Gastrocnemius medialis (tissue), 4 donors: ENCODE results near the gene SLC43A2.
A peak's percentile ranks its signal among the peaks of the same experiment; 100 is the strongest.

Experiments used
- CTCF ChIP-seq, 5 experiments: fragments of 450-650 bp in 3 of 5; fragments of 200-600 bp in 2 of 5; sonication (generic) in 2 of 5; IDR thresholded peaks in 4 of 5; conservative IDR thresholded peaks in 1 of 5; 1 replicate in 4 of 5; 2 replicates in 1 of 5; pipeline ENCODE4 v1.5.1; 2016 to 2019; ENCODE audit warnings: antibody characterized with exemption in 5 of 5, mild to moderate bottlenecking in 3 of 5, moderate library complexity in 3 of 5
- POLR2A ChIP-seq, 2 donors: fragments of 450-650 bp; IDR thresholded peaks; one replicate each; pipeline ENCODE4 v1.6.1; 2017; ENCODE audit warnings: antibody characterized with exemption in 2 of 2, mild to moderate bottlenecking in 2 of 2, moderate library complexity in 2 of 2

GRCh38 chr17:1590747-1591473 is 37.7 kb downstream of the SLC43A2 start:
- no peak for TF ChIP-seq CTCF (IDR thresholded peaks at IDR 0.05 in 4 of 5, conservative IDR thresholded peaks at IDR 0.05 in 1 of 5)
- TF ChIP-seq POLR2A (IDR thresholded peaks at IDR 0.05), result peak in 1 of 2 donors; percentile 41
